ENCODE data around the gene ATP8A2. TPM values are rescaled to one million over a fixed set of nuclear protein-coding genes. Genes with fewer than 3 reads are reported as not detected.

The ATP8A2 gene
- total and polyA plus RNA-seq, 10 of the 15 experiments (the other 5 are each of a cell fraction or from before 2014, with no cell fraction given) = 0.01 to 0.04 (median 0.04) TPM; not detected in 7

DNA sequence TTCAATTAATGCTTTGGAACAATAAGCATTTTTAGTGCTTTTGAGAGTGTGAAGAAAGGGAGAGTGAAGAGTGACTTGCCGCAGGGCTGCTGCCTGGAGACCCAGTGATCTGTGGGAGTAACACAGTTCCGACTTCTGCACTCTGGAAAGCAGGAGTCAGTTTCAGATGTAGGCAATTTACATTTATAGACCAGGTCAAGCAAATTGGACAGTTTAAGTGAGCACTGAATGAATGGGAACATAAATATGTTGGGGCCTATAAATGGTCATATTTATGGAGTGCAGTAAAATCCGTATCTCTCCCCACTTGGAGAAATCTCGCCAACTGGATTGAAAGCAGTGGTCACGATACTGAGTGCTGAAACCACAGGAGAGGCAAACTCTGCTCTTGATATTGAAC is 689.5 kb downstream of the ATP8A2 start (continued):
- TF ChIP-seq, protein P1, sequence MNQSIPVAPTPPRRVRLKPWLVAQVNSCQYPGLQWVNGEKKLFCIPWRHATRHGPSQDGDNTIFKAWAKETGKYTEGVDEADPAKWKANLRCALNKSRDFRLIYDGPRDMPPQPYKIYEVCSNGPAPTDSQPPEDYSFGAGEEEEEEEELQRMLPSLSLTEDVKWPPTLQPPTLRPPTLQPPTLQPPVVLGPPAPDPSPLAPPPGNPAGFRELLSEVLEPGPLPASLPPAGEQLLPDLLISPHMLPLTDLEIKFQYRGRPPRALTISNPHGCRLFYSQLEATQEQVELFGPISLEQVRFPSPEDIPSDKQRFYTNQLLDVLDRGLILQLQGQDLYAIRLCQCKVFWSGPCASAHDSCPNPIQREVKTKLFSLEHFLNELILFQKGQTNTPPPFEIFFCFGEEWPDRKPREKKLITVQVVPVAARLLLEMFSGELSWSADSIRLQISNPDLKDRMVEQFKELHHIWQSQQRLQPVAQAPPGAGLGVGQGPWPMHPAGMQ (IDR thresholded peaks at IDR 0.05; ENCODE audit: borderline replicate concordance) = no peak
- TF ChIP-seq PML (IDR thresholded peaks at IDR 0.05; ENCODE audit: low read length) (no peak), RAD21 (IDR thresholded peaks at IDR 0.05; ENCODE audit: insufficient read depth, low read depth, low read length) (no peak)

DNA sequence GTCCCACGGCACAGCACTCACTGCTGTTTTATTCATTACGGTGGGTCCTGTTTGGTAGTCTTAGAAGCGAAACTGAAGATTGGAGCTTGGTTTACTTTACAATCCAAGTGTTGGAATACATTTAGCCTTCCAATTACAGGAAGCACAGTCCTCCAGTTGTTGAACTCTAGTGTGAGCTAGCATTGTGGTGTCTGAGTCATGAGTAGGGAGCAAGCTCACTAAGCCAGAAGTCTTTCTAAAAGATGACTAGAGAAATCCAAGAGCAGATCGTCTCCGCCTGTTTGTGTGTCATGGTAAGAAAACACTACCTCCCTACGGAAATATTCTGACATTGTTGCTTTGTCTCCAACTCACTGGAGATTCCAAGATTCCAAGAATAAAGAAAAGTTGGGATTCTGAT is 690.2 kb downstream of the ATP8A2 start:
- CTCF ChIA-PET = no interaction called here
- POLR2A ChIA-PET = no interaction called here
- ATAC-seq = no peak
- WGBS (ENCODE audit: insufficient coverage, insufficient replicate concordance, low lambda C conversion rate, missing lambda C conversion rate) = 45% methylated on average over 6 of the region's 6 CpGs
- FAIRE-seq = no peak
- Histone ChIP-seq H3K4me1 (ENCODE audit: control insufficient read depth, insufficient read depth, low read length) (no peaks in the 10 kb centered on the region), H3K36me3 (ENCODE audit: control insufficient read depth in 2 of 2, insufficient read depth in 2 of 2, low read length in 1 of 2) (no peaks in the 10 kb centered on the region), H3K9ac (ENCODE audit: control insufficient read depth, insufficient read depth, low read length) (no peak overlapping the region), H3K27ac (ENCODE audit: control insufficient read depth, insufficient read depth) (no peak overlapping the region), H3K27me3 (replicated peaks in 1 of 2; ENCODE audit: control insufficient read depth in 2 of 2, insufficient read depth in 2 of 2, low read length in 1 of 2) (peaks cover 0 to 4% of the 10 kb centered on the region in 2 experiments; a peak in 1 of 4 replicates), H4K20me1 (ENCODE audit: control insufficient read depth, insufficient read depth) (no peaks in the 10 kb centered on the region), H3K4me2 (ENCODE audit: control insufficient read depth, insufficient read depth) (no peak overlapping the region), H3K9me3 (replicated peaks; ENCODE audit: control insufficient read depth, insufficient read depth, low read length) (no peaks in the 10 kb centered on the region), H3K4me3 (no peak overlapping the region), H2AFZ (ENCODE audit: control insufficient read depth, low read depth, low read length) (no peak overlapping the region), H3K79me2 (ENCODE audit: control insufficient read depth, insufficient read depth, low read length) (no peaks in the 10 kb centered on the region)
- in situ Hi-C loops (cut with MboI) (loop anchor here (5.0 kb wide), 2 partner anchors 235 to 490 kb away; no protein-coding TSS in a partner anchor), intact Hi-C loops (cut with micrococcal nuclease; ENCODE audit: unreplicated experiment) (loop anchor here (2.0 kb wide), 2 partner anchors 233 to 487 kb away; no protein-coding TSS in a partner anchor)
- no peak for DNase-seq (ENCODE audit: low read depth, low spot score)
- RAD21 ChIA-PET (ENCODE audit: unreplicated experiment) = interaction anchor here (1.2 kb wide), 1 partner anchor 488 kb away, joined by 3 read pairs; no protein-coding TSS in a partner anchor
- BruUV-seq (replicated peaks) = no TSS peak
- SMC1A ChIA-PET (ENCODE audit: uncharacterized antibody, unreplicated experiment) = interaction anchor here (1.1 kb wide), 1 partner anchor 487 kb away, joined by 3 read pairs; no protein-coding TSS in a partner anchor
- TF ChIP-seq NRF1 (conservative IDR thresholded peaks at IDR 0.05; ENCODE audit: low read depth, low read length) = no peak
- TF ChIP-seq ASH2L (IDR thresholded peaks at IDR 0.05; ENCODE audit: borderline replicate concordance, low read depth) = no peak
- TF ChIP-seq, protein P2, sequence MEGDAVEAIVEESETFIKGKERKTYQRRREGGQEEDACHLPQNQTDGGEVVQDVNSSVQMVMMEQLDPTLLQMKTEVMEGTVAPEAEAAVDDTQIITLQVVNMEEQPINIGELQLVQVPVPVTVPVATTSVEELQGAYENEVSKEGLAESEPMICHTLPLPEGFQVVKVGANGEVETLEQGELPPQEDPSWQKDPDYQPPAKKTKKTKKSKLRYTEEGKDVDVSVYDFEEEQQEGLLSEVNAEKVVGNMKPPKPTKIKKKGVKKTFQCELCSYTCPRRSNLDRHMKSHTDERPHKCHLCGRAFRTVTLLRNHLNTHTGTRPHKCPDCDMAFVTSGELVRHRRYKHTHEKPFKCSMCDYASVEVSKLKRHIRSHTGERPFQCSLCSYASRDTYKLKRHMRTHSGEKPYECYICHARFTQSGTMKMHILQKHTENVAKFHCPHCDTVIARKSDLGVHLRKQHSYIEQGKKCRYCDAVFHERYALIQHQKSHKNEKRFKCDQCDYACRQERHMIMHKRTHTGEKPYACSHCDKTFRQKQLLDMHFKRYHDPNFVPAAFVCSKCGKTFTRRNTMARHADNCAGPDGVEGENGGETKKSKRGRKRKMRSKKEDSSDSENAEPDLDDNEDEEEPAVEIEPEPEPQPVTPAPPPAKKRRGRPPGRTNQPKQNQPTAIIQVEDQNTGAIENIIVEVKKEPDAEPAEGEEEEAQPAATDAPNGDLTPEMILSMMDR (IDR thresholded peaks at IDR 0.05 in 2 of 3, conservative IDR thresholded peaks at IDR 0.05 in 1 of 3; ENCODE audit: control insufficient read depth in 2 of 3, extremely low read depth in 1 of 3, insufficient read depth in 1 of 3, low read depth in 3 of 3, low read length in 3 of 3) = no peak
- no peak for TF ChIP-seq GABPA (IDR thresholded peaks at IDR 0.05; ENCODE audit: low read depth)
- TF ChIP-seq JUNB (IDR thresholded peaks at IDR 0.05) = no peak
- TF ChIP-seq, protein P3, sequence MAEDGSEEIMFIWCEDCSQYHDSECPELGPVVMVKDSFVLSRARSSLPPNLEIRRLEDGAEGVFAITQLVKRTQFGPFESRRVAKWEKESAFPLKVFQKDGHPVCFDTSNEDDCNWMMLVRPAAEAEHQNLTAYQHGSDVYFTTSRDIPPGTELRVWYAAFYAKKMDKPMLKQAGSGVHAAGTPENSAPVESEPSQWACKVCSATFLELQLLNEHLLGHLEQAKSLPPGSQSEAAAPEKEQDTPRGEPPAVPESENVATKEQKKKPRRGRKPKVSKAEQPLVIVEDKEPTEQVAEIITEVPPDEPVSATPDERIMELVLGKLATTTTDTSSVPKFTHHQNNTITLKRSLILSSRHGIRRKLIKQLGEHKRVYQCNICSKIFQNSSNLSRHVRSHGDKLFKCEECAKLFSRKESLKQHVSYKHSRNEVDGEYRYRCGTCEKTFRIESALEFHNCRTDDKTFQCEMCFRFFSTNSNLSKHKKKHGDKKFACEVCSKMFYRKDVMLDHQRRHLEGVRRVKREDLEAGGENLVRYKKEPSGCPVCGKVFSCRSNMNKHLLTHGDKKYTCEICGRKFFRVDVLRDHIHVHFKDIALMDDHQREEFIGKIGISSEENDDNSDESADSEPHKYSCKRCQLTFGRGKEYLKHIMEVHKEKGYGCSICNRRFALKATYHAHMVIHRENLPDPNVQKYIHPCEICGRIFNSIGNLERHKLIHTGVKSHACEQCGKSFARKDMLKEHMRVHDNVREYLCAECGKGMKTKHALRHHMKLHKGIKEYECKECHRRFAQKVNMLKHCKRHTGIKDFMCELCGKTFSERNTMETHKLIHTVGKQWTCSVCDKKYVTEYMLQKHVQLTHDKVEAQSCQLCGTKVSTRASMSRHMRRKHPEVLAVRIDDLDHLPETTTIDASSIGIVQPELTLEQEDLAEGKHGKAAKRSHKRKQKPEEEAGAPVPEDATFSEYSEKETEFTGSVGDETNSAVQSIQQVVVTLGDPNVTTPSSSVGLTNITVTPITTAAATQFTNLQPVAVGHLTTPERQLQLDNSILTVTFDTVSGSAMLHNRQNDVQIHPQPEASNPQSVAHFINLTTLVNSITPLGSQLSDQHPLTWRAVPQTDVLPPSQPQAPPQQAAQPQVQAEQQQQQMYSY (CRISPR knock-in tag; IDR thresholded peaks at IDR 0.05) = no peak
- TF ChIP-seq, protein P4, sequence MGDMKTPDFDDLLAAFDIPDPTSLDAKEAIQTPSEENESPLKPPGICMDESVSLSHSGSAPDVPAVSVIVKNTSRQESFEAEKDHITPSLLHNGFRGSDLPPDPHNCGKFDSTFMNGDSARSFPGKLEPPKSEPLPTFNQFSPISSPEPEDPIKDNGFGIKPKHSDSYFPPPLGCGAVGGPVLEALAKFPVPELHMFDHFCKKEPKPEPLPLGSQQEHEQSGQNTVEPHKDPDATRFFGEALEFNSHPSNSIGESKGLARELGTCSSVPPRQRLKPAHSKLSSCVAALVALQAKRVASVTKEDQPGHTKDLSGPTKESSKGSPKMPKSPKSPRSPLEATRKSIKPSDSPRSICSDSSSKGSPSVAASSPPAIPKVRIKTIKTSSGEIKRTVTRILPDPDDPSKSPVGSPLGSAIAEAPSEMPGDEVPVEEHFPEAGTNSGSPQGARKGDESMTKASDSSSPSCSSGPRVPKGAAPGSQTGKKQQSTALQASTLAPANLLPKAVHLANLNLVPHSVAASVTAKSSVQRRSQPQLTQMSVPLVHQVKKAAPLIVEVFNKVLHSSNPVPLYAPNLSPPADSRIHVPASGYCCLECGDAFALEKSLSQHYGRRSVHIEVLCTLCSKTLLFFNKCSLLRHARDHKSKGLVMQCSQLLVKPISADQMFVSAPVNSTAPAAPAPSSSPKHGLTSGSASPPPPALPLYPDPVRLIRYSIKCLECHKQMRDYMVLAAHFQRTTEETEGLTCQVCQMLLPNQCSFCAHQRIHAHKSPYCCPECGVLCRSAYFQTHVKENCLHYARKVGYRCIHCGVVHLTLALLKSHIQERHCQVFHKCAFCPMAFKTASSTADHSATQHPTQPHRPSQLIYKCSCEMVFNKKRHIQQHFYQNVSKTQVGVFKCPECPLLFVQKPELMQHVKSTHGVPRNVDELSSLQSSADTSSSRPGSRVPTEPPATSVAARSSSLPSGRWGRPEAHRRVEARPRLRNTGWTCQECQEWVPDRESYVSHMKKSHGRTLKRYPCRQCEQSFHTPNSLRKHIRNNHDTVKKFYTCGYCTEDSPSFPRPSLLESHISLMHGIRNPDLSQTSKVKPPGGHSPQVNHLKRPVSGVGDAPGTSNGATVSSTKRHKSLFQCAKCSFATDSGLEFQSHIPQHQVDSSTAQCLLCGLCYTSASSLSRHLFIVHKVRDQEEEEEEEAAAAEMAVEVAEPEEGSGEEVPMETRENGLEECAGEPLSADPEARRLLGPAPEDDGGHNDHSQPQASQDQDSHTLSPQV (IDR thresholded peaks at IDR 0.05) = no peak
- TF ChIP-seq SREBF1 (IDR thresholded peaks at IDR 0.05; ENCODE audit: low read length) = no peak

Measured in GM12878 (cell line).